SW480 (cell line): Measurements from ENCODE around the gene STN1.

Source experiments
- DNase-seq: peaks from one replicate; pipeline ENCODE4 v3.0.0-alpha.2; 2016; ENCODE audit warnings: low spot score

Gene STN1

DNA sequence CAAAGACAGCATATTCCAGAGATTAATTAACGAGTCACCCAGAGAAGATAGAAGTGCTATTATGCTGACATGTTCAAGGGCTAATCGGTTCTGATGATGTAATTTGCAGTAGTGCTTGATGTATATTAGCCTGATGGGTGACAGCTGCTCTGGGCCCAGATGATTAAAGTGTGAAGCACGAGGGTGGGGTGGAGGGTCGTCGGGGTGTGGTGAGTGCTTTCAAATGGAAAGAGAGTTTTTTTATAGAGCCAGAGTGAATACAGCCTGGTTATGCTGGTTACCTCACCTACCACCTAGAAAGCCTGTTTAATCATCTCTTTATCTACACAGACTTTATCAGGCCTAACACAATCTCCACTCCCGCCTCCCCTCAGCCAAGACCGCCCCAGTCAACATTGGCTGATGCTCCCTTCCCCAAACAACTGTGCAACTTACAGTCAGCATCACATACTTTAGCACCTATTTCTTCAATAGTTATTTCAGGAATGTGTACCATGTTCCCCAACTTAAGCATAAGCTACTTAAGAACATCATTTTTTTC lies 11.5 kb upstream of the STN1 start:
- DNase-seq, result no peak

GRCh38 chr10:103928784-103929183 lies 10.8 kb upstream of the STN1 start:
- no peak for DNase-seq

GRCh38 chr10:103926722-103927319 lies 8.8 kb upstream of the STN1 start:
- DNase-seq, result no peak

DNA sequence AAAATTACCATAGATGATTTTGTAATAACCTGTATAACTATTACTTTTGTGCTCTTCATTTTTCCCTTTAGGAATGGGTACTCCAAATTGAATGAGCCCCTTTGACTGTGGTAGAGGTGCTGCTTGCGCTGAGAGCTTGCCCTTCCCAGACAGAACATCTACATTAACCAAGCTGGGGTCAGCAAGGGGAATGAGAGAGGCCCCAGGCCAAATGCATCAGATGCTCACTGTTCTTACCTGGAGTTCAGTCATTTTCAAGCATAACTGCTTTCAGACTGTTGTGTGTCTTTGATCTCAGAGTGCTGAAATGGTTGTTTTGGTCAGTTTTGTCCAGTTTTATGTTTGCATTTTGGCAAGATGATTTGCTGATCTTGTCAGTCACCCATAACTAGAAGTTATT lies 7.6 kb upstream of the STN1 start:
- DNase-seq, result no peak

DNA sequence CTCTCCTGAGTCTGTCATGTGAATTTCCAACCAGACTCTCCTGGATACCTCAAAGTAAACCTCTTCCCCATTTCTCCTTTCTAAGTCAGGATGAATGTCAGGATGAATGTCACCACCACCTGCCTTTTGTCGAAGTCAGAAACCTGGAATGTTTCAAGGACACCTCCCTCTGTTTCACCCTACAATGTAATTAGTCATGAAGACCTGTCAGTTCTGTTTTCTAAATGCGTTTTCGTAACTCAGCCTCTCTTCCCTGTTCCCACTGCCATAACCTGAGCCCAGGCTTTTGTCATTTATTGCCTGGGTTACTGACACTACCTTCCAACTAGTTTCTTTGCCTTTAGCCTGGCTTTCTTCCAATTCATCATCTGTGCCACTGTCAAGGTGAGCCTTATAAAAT lies 5.5 kb upstream of the STN1 start:
- no peak for DNase-seq

DNA sequence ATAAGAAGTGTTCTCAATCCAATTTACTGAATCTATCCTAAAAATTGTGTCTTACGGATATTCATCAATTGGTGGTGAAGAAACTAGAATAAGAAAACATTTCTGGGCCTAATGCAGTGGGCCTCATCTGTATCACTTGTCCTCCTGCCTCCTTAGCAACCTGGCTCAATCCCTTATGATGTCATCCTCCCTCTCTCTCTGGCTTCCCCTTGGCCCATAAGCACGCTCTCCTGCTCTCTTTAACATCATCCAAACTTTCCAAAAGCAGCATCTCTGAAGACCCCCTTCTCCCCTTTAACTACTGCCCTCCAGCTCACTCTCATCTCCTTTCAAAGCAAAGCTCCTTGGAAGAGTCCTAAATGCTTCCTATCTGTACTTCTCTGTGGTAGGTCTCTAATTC lies 4.7 kb upstream of the STN1 start:
- no peak for DNase-seq

DNA sequence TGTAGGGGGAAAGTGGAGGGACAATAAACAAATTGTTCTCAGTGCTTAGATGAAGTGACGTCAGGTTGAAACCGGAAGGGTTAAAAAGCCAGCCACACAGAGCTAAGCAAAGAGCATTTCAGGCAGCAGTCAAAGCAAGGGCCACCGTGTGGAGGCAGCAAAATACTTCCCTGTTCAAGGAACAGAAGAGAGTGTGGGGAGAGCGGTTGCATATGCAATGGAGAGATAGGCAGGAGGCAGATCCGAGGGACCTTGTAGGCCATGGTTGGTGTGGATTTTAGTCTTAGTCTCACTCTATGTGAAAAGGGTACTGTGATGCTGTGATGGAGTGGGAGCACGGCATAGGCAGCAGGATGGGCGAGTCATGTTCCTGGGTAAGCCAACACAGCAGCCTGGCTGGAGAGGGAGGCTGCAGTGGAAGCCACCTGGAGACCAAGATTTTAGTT lies 3.8 kb upstream of the STN1 start:
- no peak for DNase-seq

DNA sequence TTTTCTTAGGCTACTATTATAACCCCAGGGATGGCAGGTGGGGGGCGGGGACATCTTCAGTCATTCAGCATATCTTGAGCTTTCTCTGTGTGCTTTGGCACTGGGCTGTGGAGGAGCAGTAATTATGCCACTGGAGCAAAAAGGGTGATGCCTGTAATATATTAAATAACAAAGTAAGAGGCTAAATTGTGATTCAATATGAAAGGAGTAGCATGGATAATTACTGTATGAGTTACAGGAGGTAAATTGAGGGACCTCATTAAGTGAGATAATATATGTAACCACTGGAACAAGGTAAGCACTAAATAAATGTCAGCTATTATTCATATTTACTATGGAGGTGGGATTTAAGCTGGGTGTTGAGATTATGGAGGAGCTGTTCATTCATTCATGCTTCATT lies 3.3 kb upstream of the STN1 start:
- no peak for DNase-seq

- DNase-seq, result no peak
These were observed 1.7 kb upstream of the STN1 start for GRCh38 chr10:103919648-103920025.

- DNase-seq, result peak; percentile 55
These were observed 507 bp downstream of the STN1 start for GRCh38 chr10:103917302-103918052.

GRCh38 chr10:103916876-103917275 lies 1.1 kb downstream of the STN1 start:
- no peak for DNase-seq

DNA sequence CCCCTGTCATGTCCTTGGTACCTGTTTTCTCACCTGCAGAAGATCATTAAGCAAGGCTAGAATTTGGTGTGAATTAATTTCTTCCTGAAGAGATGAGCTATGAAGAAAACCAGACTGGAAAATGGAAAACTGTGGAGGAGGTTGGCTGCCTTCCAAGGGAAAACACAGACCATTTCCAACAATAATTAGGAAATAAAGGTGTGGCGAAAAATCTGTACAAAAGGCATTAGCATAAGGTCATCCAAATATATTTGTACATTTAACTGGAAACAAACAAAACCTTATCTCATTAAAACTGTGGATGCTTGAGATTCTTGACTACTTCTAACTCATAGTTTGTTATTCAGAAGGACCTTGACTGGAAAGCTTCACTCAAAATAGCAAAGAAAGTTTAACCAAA lies 1.7 kb downstream of the STN1 start:
- DNase-seq, result no peak

DNA sequence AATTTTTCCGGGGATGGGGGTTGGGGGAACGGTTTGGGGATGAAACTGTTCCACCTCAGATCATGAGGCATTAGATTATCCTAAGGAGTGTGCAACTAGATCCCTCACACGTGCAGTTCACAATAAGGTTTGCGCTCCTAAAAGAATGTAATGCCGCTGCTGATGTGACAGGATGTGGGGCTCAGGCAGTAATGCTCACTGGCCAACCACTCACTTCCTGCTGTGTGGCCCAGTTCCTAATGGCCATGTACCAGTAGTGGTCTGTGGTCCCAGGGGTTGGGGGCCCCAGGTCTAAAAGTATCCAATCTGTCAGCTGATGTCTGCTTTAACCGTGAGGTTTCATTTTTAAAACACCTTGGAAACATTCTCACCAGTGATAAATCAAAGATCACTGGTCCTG lies 2.2 kb downstream of the STN1 start:
- DNase-seq, result no peak

GRCh38 chr10:103912759-103913158 lies 5.2 kb downstream of the STN1 start:
- no peak for DNase-seq

- no peak for DNase-seq
These were observed 6.9 kb downstream of the STN1 start for GRCh38 chr10:103911021-103911459.

DNA sequence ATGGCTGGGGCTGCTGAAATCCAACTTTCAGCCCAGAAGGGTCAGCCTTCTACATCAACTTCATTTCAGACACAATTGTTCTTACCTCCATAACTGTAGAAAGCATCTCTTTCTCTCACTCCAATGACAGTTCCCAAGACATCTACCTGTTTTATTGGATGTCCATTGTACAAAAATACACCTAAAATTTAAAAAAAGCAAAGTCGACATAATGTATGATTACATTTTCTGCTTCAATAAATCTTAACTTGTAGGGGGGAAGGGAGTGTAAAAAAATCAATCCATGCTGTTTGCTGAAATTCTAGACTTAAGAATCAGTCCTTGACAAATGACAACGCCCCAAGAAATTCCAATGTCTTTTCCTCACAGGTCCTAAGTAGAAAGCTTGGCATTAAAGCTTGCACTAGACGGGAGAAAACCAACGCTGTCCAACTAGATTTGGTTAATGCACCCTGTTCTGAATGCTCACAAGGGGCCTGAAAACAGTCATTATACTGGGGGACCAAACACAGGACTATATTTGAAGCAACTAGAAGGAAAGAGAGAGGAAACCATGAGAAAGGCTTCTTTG lies 7.5 kb downstream of the STN1 start:
- DNase-seq, result no peak

GRCh38 chr10:103905441-103905840 lies 12.5 kb downstream of the STN1 start:
- no peak for DNase-seq

DNA sequence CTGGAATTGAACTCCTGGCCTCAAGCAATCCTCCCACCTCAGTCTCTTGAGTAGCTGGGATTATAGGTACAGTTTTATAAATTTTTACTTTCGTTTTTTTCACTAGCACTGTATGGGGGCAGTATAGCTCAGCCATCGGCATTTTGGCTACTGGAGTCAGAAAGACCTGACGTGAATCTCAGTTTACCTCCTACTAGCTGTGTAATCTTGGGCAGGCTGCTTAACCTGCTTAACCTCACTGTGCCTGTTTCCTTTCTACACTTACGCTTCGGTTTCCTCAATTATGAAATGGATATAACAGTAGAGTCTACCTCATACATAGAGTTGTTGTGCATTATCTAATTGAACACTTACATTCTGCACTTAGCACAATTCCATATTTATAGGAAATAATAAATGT lies 16.7 kb downstream of the STN1 start:
- no peak for DNase-seq

- no peak for DNase-seq
These were observed 18.7 kb downstream of the STN1 start for GRCh38 chr10:103899312-103899711.

DNA sequence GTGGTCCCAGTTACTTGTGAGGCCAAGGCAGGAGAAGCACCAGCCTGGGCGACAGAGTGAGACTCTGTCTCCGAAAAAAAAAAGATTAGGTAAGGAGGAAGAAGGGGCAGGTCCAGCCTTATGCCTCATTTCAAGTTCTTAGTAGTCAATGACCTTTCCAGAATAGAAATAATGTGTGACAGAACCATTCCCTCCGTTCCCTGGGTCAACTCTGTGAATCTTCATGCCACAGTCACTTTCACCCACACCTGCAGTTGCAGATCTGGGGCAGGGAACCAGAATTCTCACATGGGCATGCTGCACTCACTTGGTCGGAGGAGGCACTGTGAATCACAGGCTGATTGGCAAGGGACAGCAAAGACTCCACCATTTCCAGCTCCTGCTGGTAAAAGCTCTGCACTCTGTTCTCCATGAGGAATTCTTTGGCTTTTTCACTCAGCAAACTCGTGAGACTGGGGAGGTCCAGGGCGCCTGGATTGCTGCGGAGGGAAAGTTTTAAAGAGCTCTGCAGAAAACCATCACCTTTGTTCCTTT lies 20.7 kb downstream of the STN1 start:
- DNase-seq, result no peak

GRCh38 chr10:103896225-103896624 lies 21.8 kb downstream of the STN1 start:
- no peak for DNase-seq

DNA sequence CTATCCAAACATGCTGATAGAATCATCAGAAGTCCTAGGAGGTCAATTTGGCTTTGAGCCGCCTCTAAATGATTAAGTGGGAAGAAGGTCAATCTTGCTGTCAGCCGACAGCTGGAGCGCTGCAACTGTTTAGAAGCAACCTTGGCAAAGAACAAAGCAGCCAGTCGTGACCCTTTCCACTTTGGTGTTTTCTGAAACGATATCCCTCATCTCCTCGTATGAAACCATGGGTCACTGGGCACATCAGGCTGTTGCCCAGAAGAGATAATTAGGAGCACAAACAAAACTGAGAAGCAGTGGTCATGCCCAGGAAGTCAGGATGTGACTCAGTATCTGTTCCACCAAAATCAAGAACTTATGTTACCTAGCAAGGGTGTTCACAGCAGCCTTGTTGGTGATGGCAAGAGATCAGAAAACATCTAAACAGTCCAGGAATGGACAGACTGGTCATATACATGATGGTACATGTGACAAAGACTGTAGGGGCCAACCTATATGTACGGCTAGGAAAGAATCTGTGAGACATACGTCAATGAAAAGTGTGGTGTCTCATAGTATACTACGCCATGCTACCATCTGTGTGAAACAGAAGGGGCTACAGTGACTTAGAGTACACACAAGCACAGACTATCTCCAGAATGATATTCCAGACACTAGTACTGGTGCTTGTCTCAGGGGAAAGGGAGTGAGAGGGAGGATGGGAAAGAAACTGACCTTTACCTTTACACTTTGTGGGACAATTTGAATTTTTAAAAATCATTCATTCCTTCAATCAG lies 22.4 kb downstream of the STN1 start:
- peak; percentile 41 for DNase-seq
